ENCODE results near the gene ALDH2.
"Not testable (repeated sequence)": the region's sequence is repeated elsewhere in the genome, so short reads cannot be mapped to it uniquely, and the experiment has no call there.

The ALDH2 gene

GRCh38 chr12:111749391-111749790 lies 17.3 kb upstream of the ALDH2 start:
- no peak overlapping the region for H3K4me3 ChIP-seq (ENCODE audit: low read length)
- TF ChIP-seq ZNF274 (IDR thresholded peaks at IDR 0.05; ENCODE audit: low read depth, low read length) = no peak

GRCh38 chr12:111753144-111753881 lies 13.4 kb upstream of the ALDH2 start:
- TF ChIP-seq ZNF274 (IDR thresholded peaks at IDR 0.05; ENCODE audit: low read depth, low read length) = no peak
- no peak overlapping the region for H3K4me3 ChIP-seq (ENCODE audit: low read length)

GRCh38 chr12:111754671-111755070 lies 12.1 kb upstream of the ALDH2 start:
- no peak overlapping the region for H3K4me3 ChIP-seq (ENCODE audit: low read length)
- no peak for TF ChIP-seq ZNF274 (IDR thresholded peaks at IDR 0.05; ENCODE audit: low read depth, low read length)

GRCh38 chr12:111756196-111756595 lies 10.5 kb upstream of the ALDH2 start:
- no peak for TF ChIP-seq ZNF274 (IDR thresholded peaks at IDR 0.05; ENCODE audit: low read depth, low read length)
- H3K4me3 ChIP-seq (ENCODE audit: low read length) = no peak overlapping the region

GRCh38 chr12:111756681-111757080 lies 10.1 kb upstream of the ALDH2 start:
- TF ChIP-seq ZNF274 (IDR thresholded peaks at IDR 0.05; ENCODE audit: low read depth, low read length) = no peak
- no peak overlapping the region for H3K4me3 ChIP-seq (ENCODE audit: low read length)

- H3K4me3 ChIP-seq (ENCODE audit: low read length) = no peak overlapping the region
- TF ChIP-seq ZNF274 (IDR thresholded peaks at IDR 0.05; ENCODE audit: low read depth, low read length) = no peak
These were observed 9.2 kb upstream of the ALDH2 start for GRCh38 chr12:111757361-111758119.

- no peak overlapping the region for H3K4me3 ChIP-seq (ENCODE audit: low read length)
- no peak for TF ChIP-seq ZNF274 (IDR thresholded peaks at IDR 0.05; ENCODE audit: low read depth, low read length)
These were observed 8.6 kb upstream of the ALDH2 start for GRCh38 chr12:111758120-111758561.

GRCh38 chr12:111759271-111759670 lies 7.5 kb upstream of the ALDH2 start:
- H3K4me3 ChIP-seq (ENCODE audit: low read length) = no peak overlapping the region
- no peak for TF ChIP-seq ZNF274 (IDR thresholded peaks at IDR 0.05; ENCODE audit: low read depth, low read length)

GRCh38 chr12:111759991-111760390 lies 6.7 kb upstream of the ALDH2 start:
- no peak overlapping the region for H3K4me3 ChIP-seq (ENCODE audit: low read length)
- TF ChIP-seq ZNF274 (IDR thresholded peaks at IDR 0.05; ENCODE audit: low read depth, low read length) = no peak

GRCh38 chr12:111761099-111761498 lies 5.6 kb upstream of the ALDH2 start:
- H3K4me3 ChIP-seq (ENCODE audit: low read length) = peak overlapping the region; percentile 19; the same call in 1 of the 2 replicates
- no peak for TF ChIP-seq ZNF274 (IDR thresholded peaks at IDR 0.05; ENCODE audit: low read depth, low read length)

GRCh38 chr12:111761706-111762105 lies 5.0 kb upstream of the ALDH2 start:
- H3K4me3 ChIP-seq (ENCODE audit: low read length) = peak overlapping the region; percentile 19; the same call in 1 of the 2 replicates
- no peak for TF ChIP-seq ZNF274 (IDR thresholded peaks at IDR 0.05; ENCODE audit: low read depth, low read length)

GRCh38 chr12:111763552-111763951 lies 3.2 kb upstream of the ALDH2 start:
- H3K4me3 ChIP-seq (ENCODE audit: low read length) = not testable (repeated sequence)

- TF ChIP-seq ZNF274 (IDR thresholded peaks at IDR 0.05; ENCODE audit: low read depth, low read length) = no peak
- no peak overlapping the region; the same call in 1 of the 2 replicates for H3K4me3 ChIP-seq (ENCODE audit: low read length)
These were observed 2.5 kb upstream of the ALDH2 start for GRCh38 chr12:111764120-111764821.

- peak overlapping the region; percentile 69; the same call in 1 of the 2 replicates for H3K4me3 ChIP-seq (ENCODE audit: low read length)
- no peak for TF ChIP-seq ZNF274 (IDR thresholded peaks at IDR 0.05; ENCODE audit: low read depth, low read length)
These were observed 827 bp downstream of the ALDH2 start for GRCh38 chr12:111767362-111768158.
